Caco-2 (cell line): Measurements from ENCODE around the gene LRMDA. TPM values are rescaled to one million over a fixed set of nuclear protein-coding genes. Genes with fewer than 3 reads are reported as not detected.
A peak's percentile ranks its signal among the peaks of the same experiment; 100 is the strongest.

ENCODE experiments used
- BruUV-seq: library from RNA; stranded (reverse); fragments of 400-500 nt; replicated peaks from 2 replicates; lab custom pipeline; 2021; lab: Mats Ljungman, UMichigan
- CTCF ChIA-PET: fragments of 300-600 bp; sonication (Branson Sonifier 250); formaldehyde crosslinking; loops from one replicate; lab custom pipeline; 2022; ENCODE audit warnings: antibody characterized with exemption; lab: Charles Lee
- POLR2A ChIA-PET: fragments of 300-600 bp; sonication (Branson Sonifier 250); formaldehyde crosslinking; loops from one replicate; lab custom pipeline; 2022; ENCODE audit warnings: antibody characterized with exemption; lab: Charles Lee
- DNase-seq, 2 experiments: peaks; one replicate each; pipeline versions ENCODE4 v3.0.0 to v3.0.0-alpha.2; 2020 to 2022
- H3K27me3 ChIP-seq: replicated peaks from 2 replicates; pipeline ENCODE4 v1.6.0; 2011; ENCODE audit warnings: low read length; ENCODE audit not compliant: control insufficient read depth, insufficient read depth
- H3K36me3 ChIP-seq: 2 replicates; pipeline ENCODE4 v1.5.1; 2011; ENCODE audit warnings: low read length; ENCODE audit not compliant: control insufficient read depth, insufficient read depth
- H3K4me1 ChIP-seq: fragments of 250-450 bp; sonication (Bioruptor Pico); 2 replicates; pipeline ENCODE4 v1.5.1; 2020; ENCODE audit warnings: mild to moderate bottlenecking
- H3K4me3 ChIP-seq: 2 replicates; pipeline ENCODE4 v1.5.1; 2011; ENCODE audit warnings: low read depth, mild to moderate bottlenecking, control low read depth, low read length
- H3K9me3 ChIP-seq: fragments of 250-450 bp; sonication (Bioruptor Pico); 2 replicates; pipeline ENCODE4 v1.5.1; 2020; ENCODE audit warnings: mild to moderate bottlenecking, moderate library complexity
- H3K27ac Mint-ChIP-seq: one replicate; pipeline ENCODE4 v1.8.0; 2022; ENCODE audit warnings: mixed read lengths; ENCODE audit not compliant: unreplicated experiment
- H3K27me3 Mint-ChIP-seq: one replicate; pipeline ENCODE4 v1.8.0; 2022; ENCODE audit warnings: mixed read lengths; ENCODE audit not compliant: insufficient read depth, unreplicated experiment
- H3K36me3 Mint-ChIP-seq: one replicate; pipeline ENCODE4 v1.8.0; 2022; ENCODE audit warnings: mild to moderate bottlenecking, mixed read lengths; ENCODE audit not compliant: insufficient read depth, unreplicated experiment
- H3K4me1 Mint-ChIP-seq: one replicate; pipeline ENCODE4 v1.8.0; 2022; ENCODE audit warnings: low read depth, mixed read lengths; ENCODE audit not compliant: unreplicated experiment
- H3K4me3 Mint-ChIP-seq: one replicate; pipeline ENCODE4 v1.8.0; 2022; ENCODE audit warnings: mild to moderate bottlenecking, moderate library complexity, mixed read lengths; ENCODE audit not compliant: unreplicated experiment
- H3K9me3 Mint-ChIP-seq: one replicate; pipeline ENCODE4 v1.8.0; 2022; ENCODE audit warnings: mixed read lengths; ENCODE audit not compliant: unreplicated experiment
- intact Hi-C: fragments of 100-400 bp; cut with micrococcal nuclease; formaldehyde crosslinking; loops from one replicate; pipeline ENCODE4 v1.10.0; 2022; ENCODE audit not compliant: unreplicated experiment
- total RNA-seq: library from RNA; stranded (reverse); gene quantifications from 2 replicates; pipeline ENCODE4 v1.2.3, GENCODE V29; 2022
- TF ChIP-seq, protein P1 (sequence below), 2 experiments: fragments of 200-600 bp in 1 of 2; IDR thresholded peaks; 1 replicate in 1 of 2; 2 replicates in 1 of 2; pipeline versions ENCODE4 v1.5.1 to v1.8.0; 2011 to 2022; ENCODE audit warnings: antibody characterized with exemption in 1 of 2, control low read depth in 1 of 2, inconsistent platforms in 1 of 2, low read depth in 1 of 2, low read length in 1 of 2, mild to moderate bottlenecking in 1 of 2, moderate library complexity in 1 of 2; ENCODE audit not compliant: insufficient read depth in 1 of 2, severe bottlenecking in 1 of 2, unreplicated experiment in 1 of 2

Gene LRMDA
- total RNA-seq, 1 experiment from 2014 or later: 18.5 TPM

GRCh38 chr10:75396631-75397495, 34.6 kb upstream of the LRMDA start:
- ChIA-PET POLR2A (no interaction called here), CTCF (no interaction called here)
- H3K27me3 Mint-ChIP-seq: no peaks in the 10 kb centered on the region
- H3K27ac Mint-ChIP-seq: no peak overlapping the region
- no TSS peak for BruUV-seq
- TF ChIP-seq, protein P1, sequence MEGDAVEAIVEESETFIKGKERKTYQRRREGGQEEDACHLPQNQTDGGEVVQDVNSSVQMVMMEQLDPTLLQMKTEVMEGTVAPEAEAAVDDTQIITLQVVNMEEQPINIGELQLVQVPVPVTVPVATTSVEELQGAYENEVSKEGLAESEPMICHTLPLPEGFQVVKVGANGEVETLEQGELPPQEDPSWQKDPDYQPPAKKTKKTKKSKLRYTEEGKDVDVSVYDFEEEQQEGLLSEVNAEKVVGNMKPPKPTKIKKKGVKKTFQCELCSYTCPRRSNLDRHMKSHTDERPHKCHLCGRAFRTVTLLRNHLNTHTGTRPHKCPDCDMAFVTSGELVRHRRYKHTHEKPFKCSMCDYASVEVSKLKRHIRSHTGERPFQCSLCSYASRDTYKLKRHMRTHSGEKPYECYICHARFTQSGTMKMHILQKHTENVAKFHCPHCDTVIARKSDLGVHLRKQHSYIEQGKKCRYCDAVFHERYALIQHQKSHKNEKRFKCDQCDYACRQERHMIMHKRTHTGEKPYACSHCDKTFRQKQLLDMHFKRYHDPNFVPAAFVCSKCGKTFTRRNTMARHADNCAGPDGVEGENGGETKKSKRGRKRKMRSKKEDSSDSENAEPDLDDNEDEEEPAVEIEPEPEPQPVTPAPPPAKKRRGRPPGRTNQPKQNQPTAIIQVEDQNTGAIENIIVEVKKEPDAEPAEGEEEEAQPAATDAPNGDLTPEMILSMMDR (IDR thresholded peaks at IDR 0.05; ENCODE audit: insufficient read depth in 1 of 2, low read depth in 1 of 2, low read length in 1 of 2, severe bottlenecking in 1 of 2, unreplicated experiment in 1 of 2): no peak
- H3K36me3 ChIP-seq: peaks cover 5% of the 10 kb centered on the region
- no peak overlapping the region for H3K4me3 ChIP-seq
- H3K4me1 ChIP-seq: no peaks in the 10 kb centered on the region
- no peaks in the 10 kb centered on the region for H3K9me3 ChIP-seq
- peak overlapping the region; percentile 5 for H3K4me3 Mint-ChIP-seq
- no peaks in the 10 kb centered on the region for H3K27me3 ChIP-seq
- peaks cover 7% of the 10 kb centered on the region for H3K4me1 Mint-ChIP-seq
- H3K9me3 Mint-ChIP-seq: no peaks in the 10 kb centered on the region
- no peak for DNase-seq
- H3K36me3 Mint-ChIP-seq: peaks cover 78% of the 10 kb centered on the region
- intact Hi-C loops: no loop called here

DNA sequence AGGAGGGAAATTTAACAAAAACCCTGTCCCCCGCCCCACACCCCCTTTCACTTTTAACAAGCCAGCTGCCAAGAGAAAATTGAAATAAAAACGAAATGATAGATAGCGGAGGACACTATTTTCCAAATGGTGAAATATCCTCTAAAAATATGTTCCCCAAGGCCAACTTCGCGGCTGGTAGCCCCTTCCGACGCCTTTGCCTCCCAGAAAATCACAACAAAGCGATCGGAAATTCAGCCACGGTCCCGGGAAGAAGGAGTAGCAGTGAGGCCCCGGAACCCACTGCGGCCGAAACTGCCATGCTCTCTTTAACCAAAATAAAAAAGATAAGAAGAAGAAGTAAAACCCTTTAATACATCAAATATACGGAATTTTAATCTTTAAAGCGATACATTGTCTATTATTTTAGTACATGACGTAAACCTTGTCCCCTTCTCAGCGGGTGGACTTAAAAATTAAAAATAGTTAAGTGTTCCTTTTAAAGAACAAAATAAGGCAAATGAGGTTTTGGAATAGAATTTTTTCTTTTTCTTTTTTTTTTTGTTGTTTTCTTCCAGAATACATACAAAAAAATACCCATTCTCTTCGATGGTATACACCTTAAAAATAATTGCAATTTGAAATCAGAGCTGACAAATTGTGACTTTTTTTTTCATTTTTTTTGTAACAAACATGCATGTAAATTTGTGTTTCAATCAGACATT, 33.8 kb upstream of the LRMDA start:
- peaks cover 5% of the 10 kb centered on the region for H3K36me3 ChIP-seq
- no peak for DNase-seq
- intact Hi-C loops: no loop called here
- no peaks in the 10 kb centered on the region for H3K27me3 ChIP-seq
- Mint-ChIP-seq H3K27ac (no peak overlapping the region), H3K36me3 (peaks cover 86% of the 10 kb centered on the region), H3K4me3 (peak overlapping the region; percentile 5), H3K27me3 (no peaks in the 10 kb centered on the region), H3K4me1 (peaks cover 7% of the 10 kb centered on the region), H3K9me3 (no peaks in the 10 kb centered on the region)
- POLR2A ChIA-PET: no interaction called here
- H3K4me3 ChIP-seq: no peak overlapping the region
- CTCF ChIA-PET: no interaction called here
- no TSS peak for BruUV-seq
- TF ChIP-seq, protein P1 (IDR thresholded peaks at IDR 0.05; ENCODE audit: insufficient read depth in 1 of 2, low read depth in 1 of 2, low read length in 1 of 2, severe bottlenecking in 1 of 2, unreplicated experiment in 1 of 2): no peak
- no peaks in the 10 kb centered on the region for H3K9me3 ChIP-seq
- no peaks in the 10 kb centered on the region for H3K4me1 ChIP-seq

- Mint-ChIP-seq H3K36me3 (peaks cover 84% of the 10 kb centered on the region), H3K4me3 (no peak overlapping the region), H3K27me3 (no peaks in the 10 kb centered on the region), H3K9me3 (no peaks in the 10 kb centered on the region), H3K27ac (no peak overlapping the region), H3K4me1 (peaks cover 7% of the 10 kb centered on the region)
- intact Hi-C loops: no loop called here
- DNase-seq: no peak
- Histone ChIP-seq H3K4me1 (no peaks in the 10 kb centered on the region), H3K4me3 (no peak overlapping the region), H3K36me3 (peaks cover 5% of the 10 kb centered on the region), H3K27me3 (no peaks in the 10 kb centered on the region), H3K9me3 (no peaks in the 10 kb centered on the region)
- POLR2A ChIA-PET: no interaction called here
- TF ChIP-seq, protein P1 (IDR thresholded peaks at IDR 0.05; ENCODE audit: insufficient read depth in 1 of 2, low read depth in 1 of 2, low read length in 1 of 2, severe bottlenecking in 1 of 2, unreplicated experiment in 1 of 2): no peak
- CTCF ChIA-PET: no interaction called here
- BruUV-seq: TSS peak; percentile 36
Observed at GRCh38 chr10:75398200-75398691, 33.2 kb upstream of the LRMDA start.
